ENCODE results near the gene RNF121. TPM values are rescaled to one million over a fixed set of nuclear protein-coding genes. Genes with fewer than 3 reads are reported as not detected.

RNF121 gene
- total and polyA plus RNA-seq, 2 of the 4 experiments (the other 2 are of a cell fraction): 43.4 to 88.7 TPM

GRCh38 chr11:71999798-72000197, 71.0 kb downstream of the RNF121 start:
- no peak overlapping the region for H3K4ac ChIP-seq (ENCODE audit: low read depth, low read length)
- H3K23ac ChIP-seq (ENCODE audit: low read depth, low read length): no peak overlapping the region
- H4K20me1 ChIP-seq (ENCODE audit: insufficient read depth, low read length): peaks cover 29% of the 10 kb centered on the region
- dilution Hi-C loops (cut with HindIII; ENCODE audit: low sequenced_read_pairs, unreplicated experiment) (no loop called here), intact Hi-C loops (cut with micrococcal nuclease) (no loop called here), in situ Hi-C loops (cut with MboI; ENCODE audit: low sequenced_read_pairs) (no loop called here)
- no peaks in the 10 kb centered on the region for H3K9me3 ChIP-seq (ENCODE audit: control insufficient read depth, insufficient read depth, low read length)
- no peak overlapping the region for H2BK5ac ChIP-seq (ENCODE audit: low read depth, low read length, poor library complexity, severe bottlenecking)
- DNase-seq (no peak), ATAC-seq (ENCODE audit: low read depth) (peak; percentile 10)
- peaks cover 0 to 19% of the 10 kb centered on the region in 2 experiments; a peak in 1 of 4 replicates for H3K79me1 ChIP-seq (ENCODE audit: low read depth in 1 of 2, low read length in 2 of 2)
- peak overlapping the region; percentile 70; the same call in 1 of the 2 replicates for H3K14ac ChIP-seq (replicated peaks; ENCODE audit: low read depth, low read length)
- peaks cover 45% of the 10 kb centered on the region for H3K36me3 ChIP-seq (ENCODE audit: control insufficient read depth, insufficient read depth, low read length)
- no TSS peak for BruUV-seq (replicated peaks)
- H2BK15ac ChIP-seq (ENCODE audit: low read depth, low read length): no peak overlapping the region
- POLR2A ChIA-PET (ENCODE audit: unreplicated experiment): no interaction called here
- no peak overlapping the region; the same call in 1 of the 2 replicates for H3K9ac ChIP-seq (ENCODE audit: low read depth, low read length)
- H2AK5ac ChIP-seq (ENCODE audit: low read depth, low read length): peak overlapping the region; percentile 75
- H4K91ac ChIP-seq (ENCODE audit: insufficient read depth, low read depth, low read length): no peak overlapping the region
- no CpG with 5 or more reads among the region's 8 CpGs for WGBS, 2 experiments (ENCODE audit: extremely low coverage in 2 of 2, insufficient read length in 1 of 2)
- TF ChIP-seq NFE2L2 (IDR thresholded peaks at IDR 0.05; ENCODE audit: low read depth, low read length): no peak
- no peak for TF ChIP-seq MAZ (IDR thresholded peaks at IDR 0.05; ENCODE audit: borderline replicate concordance, low read depth, low read length)
- TF ChIP-seq RCOR1 (IDR thresholded peaks at IDR 0.05; ENCODE audit: insufficient replicate concordance, low read length): no peak
- no peak for TF ChIP-seq FOS (IDR thresholded peaks at IDR 0.05; ENCODE audit: low read depth, low read length)
- TF ChIP-seq MXI1 (IDR thresholded peaks at IDR 0.05; ENCODE audit: borderline replicate concordance, low read depth, low read length): no peak
- no peak for TF ChIP-seq CEBPB (IDR thresholded peaks at IDR 0.05; ENCODE audit: low read depth, low read length)
- TF ChIP-seq SMC3 (IDR thresholded peaks at IDR 0.05; ENCODE audit: low read depth, low read length): no peak
- TF ChIP-seq USF2 (IDR thresholded peaks at IDR 0.05; ENCODE audit: low read depth, low read length): no peak
- no peak for TF ChIP-seq RFX5 (IDR thresholded peaks at IDR 0.05; ENCODE audit: low read depth, low read length)
- no peaks in the 10 kb centered on the region for H3K27me3 ChIP-seq (ENCODE audit: control insufficient read depth, insufficient read depth, low read length)
- no peak overlapping the region for H3K56ac ChIP-seq (ENCODE audit: extremely low read depth, insufficient read depth, low read length)
- peaks cover 6% of the 10 kb centered on the region for H3K4me1 ChIP-seq (ENCODE audit: control insufficient read depth, insufficient read depth, low read length)
- peaks cover 11% of the 10 kb centered on the region for H3K9me1 ChIP-seq (ENCODE audit: insufficient read depth, low read length)
- peak overlapping the region; percentile 77 for H2AK9ac ChIP-seq (replicated peaks; ENCODE audit: low read depth, low read length, poor library complexity)
- CTCF ChIA-PET: interaction anchor here (0.7 to 1.1 kb wide), 3 partner anchors 12 to 26 kb away, joined by 3 to 5 read pairs (median 4); no protein-coding TSS in a partner anchor
- peak overlapping the region in 1 of 2 experiments; percentile 61; a peak in 2 of 4 replicates for H4K8ac ChIP-seq (ENCODE audit: low read depth in 2 of 2, low read length in 2 of 2)
- peak overlapping the region; percentile 55; the same call in 1 of the 2 replicates for H2BK120ac ChIP-seq (ENCODE audit: low read depth, low read length)
- peak overlapping the region; percentile 26; the same call in 1 of the 2 replicates for H3K27ac ChIP-seq (ENCODE audit: insufficient read depth, low read length)
- peak overlapping the region; percentile 55 for H3K4me2 ChIP-seq (ENCODE audit: low read depth, low read length)
- H2BK20ac ChIP-seq (ENCODE audit: low read depth, low read length): no peak overlapping the region
- no peak overlapping the region for H2AFZ ChIP-seq (replicated peaks; ENCODE audit: low read length, poor library complexity)
- H4K5ac ChIP-seq (ENCODE audit: low read depth, low read length): no peak overlapping the region
- H3K18ac ChIP-seq (ENCODE audit: low read depth, low read length): no peak overlapping the region
- no peak overlapping the region for H3K4me3 ChIP-seq (ENCODE audit: insufficient read depth, low read depth, low read length)
